Ectodermal cell (in vitro differentiated cells): Measurements from ENCODE around the gene KNL1.

Experiments
- H3K27ac ChIP-seq: 2 replicates; pipeline ENCODE4 v1.7.0; 2013; ENCODE audit warnings: mild to moderate bottlenecking, low read depth, low read length; ENCODE audit not compliant: insufficient read depth, poor library complexity, severe bottlenecking
- H3K27me3 ChIP-seq: 2 replicates; pipeline ENCODE4 v1.7.0; 2013; ENCODE audit warnings: mild to moderate bottlenecking, low read length; ENCODE audit not compliant: insufficient read depth, control insufficient read depth, poor library complexity, severe bottlenecking
- H3K36me3 ChIP-seq: one replicate; pipeline ENCODE4 v1.7.0; 2013; ENCODE audit warnings: low read length; ENCODE audit not compliant: control insufficient read depth, insufficient read depth
- H3K4me1 ChIP-seq: one replicate; pipeline ENCODE4 v1.7.0; 2013; ENCODE audit warnings: low read length; ENCODE audit not compliant: control insufficient read depth, insufficient read depth
- H3K4me3 ChIP-seq: 2 replicates; pipeline ENCODE4 v1.7.0; 2013; ENCODE audit warnings: low read depth, low read length, control low read depth; ENCODE audit not compliant: insufficient read depth
- H3K9me3 ChIP-seq: 2 replicates; pipeline ENCODE4 v1.7.0; 2013; ENCODE audit warnings: mild to moderate bottlenecking, low read length, moderate library complexity; ENCODE audit not compliant: control insufficient read depth
- WGBS, 2 experiments: methylation state at CpG; one replicate each; pipeline ENCODE4 v1.1.7; 2013; ENCODE audit warnings: missing lambda C conversion rate in 2 of 2; 5-methylcytosine and 5-hydroxymethylcytosine counted together

The KNL1 gene

DNA sequence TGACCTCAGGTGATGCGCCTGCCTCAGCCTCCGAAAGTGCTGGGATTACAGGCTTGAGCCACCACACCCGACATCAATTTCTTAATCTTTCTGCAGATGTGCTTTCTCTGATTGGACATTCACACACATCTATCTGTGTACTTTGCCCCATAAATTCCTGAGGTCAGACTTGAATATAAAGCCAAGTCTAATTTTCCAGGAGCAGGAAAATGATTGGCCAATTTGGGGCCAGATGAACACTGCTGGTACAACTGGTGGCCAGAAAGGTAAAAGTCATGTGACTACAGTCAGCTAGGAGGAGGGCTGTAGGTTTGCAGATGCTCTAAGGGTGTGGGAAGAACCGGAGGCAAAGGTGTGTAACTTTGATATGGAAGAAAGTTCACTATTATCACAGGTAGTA is 97.7 kb downstream of the KNL1 start:
- Histone ChIP-seq H3K36me3 (no peaks in the 10 kb centered on the region), H3K4me1 (no peaks in the 10 kb centered on the region), H3K9me3 (no peaks in the 10 kb centered on the region), H3K4me3 (no peak overlapping the region), H3K27ac (no peak overlapping the region), H3K27me3 (no peaks in the 10 kb centered on the region)
- 92% methylated on average over 4 of the region's 4 CpGs for WGBS, 2 experiments

DNA sequence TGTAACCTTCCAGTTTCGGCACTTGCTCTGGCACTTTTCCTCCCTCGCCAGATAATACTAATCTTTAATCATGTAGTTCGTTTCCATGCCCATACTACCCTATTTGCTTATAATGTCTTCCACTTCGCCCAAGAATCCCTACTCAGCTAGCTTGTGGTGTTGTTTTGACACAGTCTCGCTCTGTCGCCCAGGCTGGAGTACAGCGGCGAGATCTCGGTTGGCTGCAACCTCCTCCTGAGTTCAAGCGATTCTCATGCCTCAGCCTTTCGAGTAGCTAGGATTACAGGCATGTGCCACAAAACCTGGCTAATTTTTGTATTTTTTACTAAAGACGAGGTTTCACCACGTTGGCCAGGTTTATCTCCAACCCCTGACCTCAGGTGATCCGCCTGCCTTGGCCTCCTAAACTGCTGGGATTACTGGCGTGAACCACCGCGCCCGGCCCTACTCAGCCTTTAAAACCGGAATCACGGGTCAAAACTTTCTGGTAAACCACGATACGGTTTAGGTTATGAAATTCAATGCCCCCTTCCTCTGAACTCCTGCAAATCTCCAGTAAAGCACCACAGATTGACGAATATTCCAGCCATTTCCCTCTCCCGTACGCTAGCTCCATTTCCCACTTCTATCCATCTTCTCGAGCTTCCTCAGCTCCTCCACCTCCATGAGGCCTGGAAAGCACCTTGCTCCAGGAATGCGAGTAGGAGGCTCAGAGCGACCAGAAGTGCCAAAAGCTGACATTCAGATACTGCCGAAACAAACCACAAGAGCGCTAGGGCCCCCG is 100.0 kb downstream of the KNL1 start:
- no peaks in the 10 kb centered on the region for H3K4me1 ChIP-seq
- no peaks in the 10 kb centered on the region for H3K9me3 ChIP-seq
- H3K27me3 ChIP-seq: no peaks in the 10 kb centered on the region
- H3K4me3 ChIP-seq: peak overlapping the region; percentile 96
- H3K27ac ChIP-seq: no peak overlapping the region
- H3K36me3 ChIP-seq: peaks cover 3% of the 10 kb centered on the region
- WGBS, 2 experiments: 38 to 40% methylated on average over 31 of the region's 31 CpGs

DNA sequence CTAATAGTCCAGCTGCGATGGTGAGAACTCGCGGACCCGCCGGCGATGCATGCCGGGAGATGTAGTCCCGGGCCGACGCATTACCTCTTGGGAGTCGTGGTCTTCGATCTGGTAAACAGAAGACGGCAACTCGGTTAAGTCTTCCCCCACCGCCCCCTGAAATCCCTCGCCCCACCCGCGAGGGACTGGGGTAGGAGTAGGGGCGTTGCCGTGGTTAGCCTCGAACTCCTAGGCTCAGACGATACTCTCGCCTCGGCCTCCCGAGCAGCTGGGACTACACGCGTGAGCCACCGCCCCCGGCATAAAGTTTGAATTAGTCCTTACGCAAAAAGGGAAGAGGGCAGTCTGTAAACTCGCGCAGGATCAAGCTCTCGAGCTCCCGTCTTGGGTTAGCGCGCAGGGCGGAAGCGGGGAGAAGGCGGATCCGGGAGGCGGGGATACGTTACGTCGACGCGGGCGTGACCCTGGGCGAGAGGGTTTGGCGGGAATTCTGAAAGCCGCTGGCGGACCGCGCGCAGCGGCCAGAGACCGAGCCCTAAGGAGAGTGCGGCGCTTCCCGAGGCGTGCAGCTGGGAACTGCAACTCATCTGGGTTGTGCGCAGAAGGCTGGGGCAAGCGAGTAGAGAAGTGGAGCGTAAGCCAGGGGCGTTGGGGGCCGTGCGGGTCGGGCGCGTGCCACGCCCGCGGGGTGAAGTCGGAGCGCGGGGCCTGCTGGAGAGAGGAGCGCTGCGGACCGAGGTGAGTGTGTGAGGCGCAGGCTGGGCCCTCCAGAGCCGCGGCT is 100.8 kb downstream of the KNL1 start, which contains the start of gene RAD51:
Gene RAD51, plus strand, starts transcription at position 487 of the 781 bp plus-strand sequence. CDS start 3,585 bp downstream, outside the sequence.
- peak within 1 kb of the TSS; percentile 98 for H3K27ac ChIP-seq
- H3K27me3 ChIP-seq: no peaks in the 10 kb centered on the region
- H3K36me3 ChIP-seq: peaks cover 9% of the 10 kb centered on the region
- H3K9me3 ChIP-seq: no peaks in the 10 kb centered on the region
- WGBS, 2 experiments: 0 to 1% methylated on average over 81 of the region's 81 CpGs
- H3K4me1 ChIP-seq: no peaks in the 10 kb centered on the region
- H3K4me3 ChIP-seq: peak within 1 kb of the TSS; percentile 96

- Histone ChIP-seq H3K27me3 (no peaks in the 10 kb centered on the region), H3K4me1 (no peaks in the 10 kb centered on the region), H3K36me3 (peaks cover 15% of the 10 kb centered on the region), H3K4me3 (peak overlapping the region; percentile 96), H3K27ac (peak overlapping the region; percentile 98), H3K9me3 (no peaks in the 10 kb centered on the region)
- 0% methylated on average over 24 of the region's 24 CpGs for WGBS, 2 experiments
Observed at GRCh38 chr15:40695469-40695890, 101.4 kb downstream of the KNL1 start.

DNA sequence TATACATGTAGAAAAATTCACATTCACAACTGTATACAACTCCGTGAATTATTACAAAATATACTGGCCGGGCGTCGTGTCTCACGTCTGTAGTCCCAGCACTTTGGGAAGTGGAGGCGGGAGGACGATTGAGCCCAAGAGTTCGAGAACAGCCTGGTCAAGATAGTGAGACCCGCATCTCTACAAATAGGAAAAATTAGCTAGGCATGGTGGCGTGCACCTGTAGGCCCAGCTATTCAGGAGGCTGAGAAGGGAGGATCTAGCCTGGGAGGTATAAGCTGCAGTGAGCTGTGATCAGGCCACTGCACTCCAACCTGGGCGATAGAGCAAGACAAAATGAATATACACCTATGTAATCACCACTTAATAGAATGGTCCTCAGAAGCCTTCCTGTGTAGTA is 102.2 kb downstream of the KNL1 start:
- no peaks in the 10 kb centered on the region for H3K9me3 ChIP-seq
- H3K4me3 ChIP-seq: peak overlapping the region; percentile 96
- no peaks in the 10 kb centered on the region for H3K4me1 ChIP-seq
- no peak overlapping the region for H3K27ac ChIP-seq
- H3K27me3 ChIP-seq: no peaks in the 10 kb centered on the region
- peaks cover 23% of the 10 kb centered on the region for H3K36me3 ChIP-seq
- WGBS, 2 experiments: 91 to 95% methylated on average over 11 of the region's 11 CpGs

- H3K4me1 ChIP-seq: no peaks in the 10 kb centered on the region
- peaks cover 37% of the 10 kb centered on the region for H3K36me3 ChIP-seq
- no peak overlapping the region for H3K4me3 ChIP-seq
- H3K9me3 ChIP-seq: no peaks in the 10 kb centered on the region
- 93 to 96% methylated on average over 6 of the region's 7 CpGs for WGBS, 2 experiments
- no peak overlapping the region for H3K27ac ChIP-seq
- H3K27me3 ChIP-seq: no peaks in the 10 kb centered on the region
Observed at GRCh38 chr15:40697916-40698315, 103.9 kb downstream of the KNL1 start.

GRCh38 chr15:40702077-40702476 is 108.0 kb downstream of the KNL1 start:
- Histone ChIP-seq H3K4me3 (no peak overlapping the region), H3K27me3 (no peaks in the 10 kb centered on the region), H3K27ac (no peak overlapping the region), H3K36me3 (peaks cover 58% of the 10 kb centered on the region), H3K9me3 (no peaks in the 10 kb centered on the region), H3K4me1 (no peaks in the 10 kb centered on the region)
- 95 to 99% methylated on average over 7 of the region's 7 CpGs for WGBS, 2 experiments

GRCh38 chr15:40706121-40706520 is 112.1 kb downstream of the KNL1 start:
- Histone ChIP-seq H3K36me3 (peaks cover 63% of the 10 kb centered on the region), H3K27ac (no peak overlapping the region), H3K4me1 (no peaks in the 10 kb centered on the region), H3K27me3 (no peaks in the 10 kb centered on the region), H3K4me3 (no peak overlapping the region), H3K9me3 (no peaks in the 10 kb centered on the region)
- WGBS, 2 experiments: 94 to 95% methylated on average over 2 of the region's 2 CpGs
